ENCODE results near the gene FEM1A.

- TF ChIP-seq EZH2phosphoT487 (IDR thresholded peaks at IDR 0.05; ENCODE audit: insufficient read depth, low read depth): no peak
- no peak for TF ChIP-seq EZH2 (IDR thresholded peaks at IDR 0.05; ENCODE audit: insufficient read depth, poor library complexity, severe bottlenecking)
Observed at GRCh38 chr19:4763021-4763420, 28.5 kb upstream of the FEM1A start.
